ENCODE data around the gene LAMA1.

GRCh38 chr18:6962571-6963451, 154.8 kb downstream of the LAMA1 start:
- TF ChIP-seq, protein P1, sequence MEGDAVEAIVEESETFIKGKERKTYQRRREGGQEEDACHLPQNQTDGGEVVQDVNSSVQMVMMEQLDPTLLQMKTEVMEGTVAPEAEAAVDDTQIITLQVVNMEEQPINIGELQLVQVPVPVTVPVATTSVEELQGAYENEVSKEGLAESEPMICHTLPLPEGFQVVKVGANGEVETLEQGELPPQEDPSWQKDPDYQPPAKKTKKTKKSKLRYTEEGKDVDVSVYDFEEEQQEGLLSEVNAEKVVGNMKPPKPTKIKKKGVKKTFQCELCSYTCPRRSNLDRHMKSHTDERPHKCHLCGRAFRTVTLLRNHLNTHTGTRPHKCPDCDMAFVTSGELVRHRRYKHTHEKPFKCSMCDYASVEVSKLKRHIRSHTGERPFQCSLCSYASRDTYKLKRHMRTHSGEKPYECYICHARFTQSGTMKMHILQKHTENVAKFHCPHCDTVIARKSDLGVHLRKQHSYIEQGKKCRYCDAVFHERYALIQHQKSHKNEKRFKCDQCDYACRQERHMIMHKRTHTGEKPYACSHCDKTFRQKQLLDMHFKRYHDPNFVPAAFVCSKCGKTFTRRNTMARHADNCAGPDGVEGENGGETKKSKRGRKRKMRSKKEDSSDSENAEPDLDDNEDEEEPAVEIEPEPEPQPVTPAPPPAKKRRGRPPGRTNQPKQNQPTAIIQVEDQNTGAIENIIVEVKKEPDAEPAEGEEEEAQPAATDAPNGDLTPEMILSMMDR (IDR thresholded peaks at IDR 0.05; ENCODE audit: low read depth, low read length, poor library complexity, severe bottlenecking), result no peak
- no peak for TF ChIP-seq EZH2phosphoT487 (IDR thresholded peaks at IDR 0.05; ENCODE audit: borderline replicate concordance, low read length)
